ENCODE data around the gene PDZD2. TPM values are rescaled to one million over a fixed set of nuclear protein-coding genes. Genes with fewer than 3 reads are reported as not detected.

PDZD2 gene
- total RNA-seq, 1 donor from 2014 or later = 23.3 TPM

DNA sequence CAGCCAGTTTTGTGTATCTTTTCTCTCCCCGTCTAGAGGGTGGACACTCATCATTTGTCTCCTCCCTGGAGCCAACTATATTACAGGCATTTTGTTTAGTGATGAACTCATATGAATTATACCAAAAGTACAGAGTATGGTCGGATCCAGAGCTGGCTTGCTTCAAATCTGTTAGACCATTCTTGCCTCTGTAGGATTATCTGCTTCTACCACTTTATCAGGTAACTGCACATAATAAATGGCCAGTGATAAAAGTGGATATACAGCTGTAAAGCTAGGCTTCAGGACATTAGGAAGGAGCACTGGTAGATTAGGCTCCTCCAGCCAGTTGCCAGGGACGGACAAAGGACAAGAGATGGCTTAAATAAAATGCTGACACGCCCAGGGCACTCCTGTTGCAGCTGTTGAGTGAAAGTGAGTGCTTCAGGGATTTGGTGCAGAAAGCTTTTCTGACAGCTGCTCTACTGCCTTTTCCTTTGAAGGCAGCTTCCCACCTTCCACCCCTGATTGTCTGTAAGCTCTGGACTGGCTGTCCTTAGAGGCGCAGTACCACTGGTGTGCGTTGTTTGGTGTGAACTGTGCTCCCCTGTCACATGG, 259.2 kb downstream of the PDZD2 start:
- H3K9me3 Mint-ChIP-seq (ENCODE audit: unreplicated experiment) = no peaks in the 10 kb centered on the region
- no peak for DNase-seq
- H3K27me3 Mint-ChIP-seq (ENCODE audit: unreplicated experiment) = peaks cover 3% of the 10 kb centered on the region
- no peak overlapping the region for H3K4me3 Mint-ChIP-seq (ENCODE audit: unreplicated experiment)
- H3K36me3 Mint-ChIP-seq (ENCODE audit: unreplicated experiment) = no peaks in the 10 kb centered on the region
- peaks cover 4% of the 10 kb centered on the region for H3K4me1 Mint-ChIP-seq (ENCODE audit: low read depth, unreplicated experiment)
- TF ChIP-seq CTCF (IDR thresholded peaks at IDR 0.05; ENCODE audit: partially characterized antibody, unreplicated experiment) = no peak
- no peak overlapping the region for H3K27ac Mint-ChIP-seq (ENCODE audit: unreplicated experiment)

GRCh38 chr5:31900296-31900865, 261.4 kb downstream of the PDZD2 start:
- Mint-ChIP-seq H3K9me3 (ENCODE audit: unreplicated experiment) (no peaks in the 10 kb centered on the region), H3K4me3 (ENCODE audit: unreplicated experiment) (no peak overlapping the region), H3K4me1 (ENCODE audit: low read depth, unreplicated experiment) (peaks cover 4% of the 10 kb centered on the region), H3K36me3 (ENCODE audit: unreplicated experiment) (no peaks in the 10 kb centered on the region), H3K27me3 (ENCODE audit: unreplicated experiment) (peaks cover 3% of the 10 kb centered on the region), H3K27ac (ENCODE audit: unreplicated experiment) (no peak overlapping the region)
- DNase-seq = no peak
- TF ChIP-seq CTCF (IDR thresholded peaks at IDR 0.05; ENCODE audit: partially characterized antibody, unreplicated experiment) = no peak

GRCh38 chr5:31901807-31902530, 263.0 kb downstream of the PDZD2 start:
- Mint-ChIP-seq H3K4me1 (ENCODE audit: low read depth, unreplicated experiment) (peaks cover 4% of the 10 kb centered on the region), H3K27me3 (ENCODE audit: unreplicated experiment) (peaks cover 3% of the 10 kb centered on the region), H3K36me3 (ENCODE audit: unreplicated experiment) (no peaks in the 10 kb centered on the region), H3K9me3 (ENCODE audit: unreplicated experiment) (no peaks in the 10 kb centered on the region), H3K4me3 (ENCODE audit: unreplicated experiment) (no peak overlapping the region), H3K27ac (ENCODE audit: unreplicated experiment) (no peak overlapping the region)
- no peak for DNase-seq
- TF ChIP-seq CTCF (IDR thresholded peaks at IDR 0.05; ENCODE audit: partially characterized antibody, unreplicated experiment) = no peak

DNA sequence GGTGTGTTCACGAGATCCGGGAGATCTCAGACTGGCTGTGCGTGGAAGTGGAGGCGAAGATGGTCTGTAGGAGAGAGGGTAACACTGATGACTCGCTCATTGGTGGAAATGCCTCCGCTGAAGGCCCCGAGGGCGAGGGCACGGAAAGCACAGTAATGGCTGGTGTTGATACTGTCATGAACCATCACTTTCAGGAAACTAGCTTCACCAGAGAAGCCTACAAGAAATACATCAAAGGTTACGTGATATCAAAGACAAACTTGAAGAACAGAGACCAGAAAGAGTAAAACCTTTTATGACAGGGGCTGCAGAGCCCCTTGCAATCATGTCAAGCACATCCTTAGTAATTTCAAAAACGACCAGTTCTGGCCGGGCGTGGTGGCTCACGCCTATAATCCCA, 269.5 kb downstream of the PDZD2 start:
- no peak for DNase-seq
- H3K36me3 Mint-ChIP-seq (ENCODE audit: unreplicated experiment) = no peaks in the 10 kb centered on the region
- peaks cover 2% of the 10 kb centered on the region for H3K9me3 Mint-ChIP-seq (ENCODE audit: unreplicated experiment)
- no peak overlapping the region for H3K27ac Mint-ChIP-seq (ENCODE audit: unreplicated experiment)
- peaks cover 2% of the 10 kb centered on the region for H3K4me1 Mint-ChIP-seq (ENCODE audit: low read depth, unreplicated experiment)
- no peak overlapping the region for H3K4me3 Mint-ChIP-seq (ENCODE audit: unreplicated experiment)
- no peaks in the 10 kb centered on the region for H3K27me3 Mint-ChIP-seq (ENCODE audit: unreplicated experiment)
- TF ChIP-seq CTCF (IDR thresholded peaks at IDR 0.05; ENCODE audit: partially characterized antibody, unreplicated experiment) = no peak

GRCh38 chr5:31909073-31909472, 270.1 kb downstream of the PDZD2 start:
- Mint-ChIP-seq H3K9me3 (ENCODE audit: unreplicated experiment) (peaks cover 2% of the 10 kb centered on the region), H3K36me3 (ENCODE audit: unreplicated experiment) (no peaks in the 10 kb centered on the region), H3K27me3 (ENCODE audit: unreplicated experiment) (no peaks in the 10 kb centered on the region), H3K4me3 (ENCODE audit: unreplicated experiment) (no peak overlapping the region), H3K27ac (ENCODE audit: unreplicated experiment) (no peak overlapping the region), H3K4me1 (ENCODE audit: low read depth, unreplicated experiment) (peaks cover 7% of the 10 kb centered on the region)
- TF ChIP-seq CTCF (IDR thresholded peaks at IDR 0.05; ENCODE audit: partially characterized antibody, unreplicated experiment) = no peak
- no peak for DNase-seq

Measured in glutamatergic neuron (in vitro differentiated cells).